ENCODE data around the gene DUSP2.
"Not testable (repeated sequence)": the region's sequence is repeated elsewhere in the genome, so short reads cannot be mapped to it uniquely, and the experiment has no call there.

Gene DUSP2

DNA sequence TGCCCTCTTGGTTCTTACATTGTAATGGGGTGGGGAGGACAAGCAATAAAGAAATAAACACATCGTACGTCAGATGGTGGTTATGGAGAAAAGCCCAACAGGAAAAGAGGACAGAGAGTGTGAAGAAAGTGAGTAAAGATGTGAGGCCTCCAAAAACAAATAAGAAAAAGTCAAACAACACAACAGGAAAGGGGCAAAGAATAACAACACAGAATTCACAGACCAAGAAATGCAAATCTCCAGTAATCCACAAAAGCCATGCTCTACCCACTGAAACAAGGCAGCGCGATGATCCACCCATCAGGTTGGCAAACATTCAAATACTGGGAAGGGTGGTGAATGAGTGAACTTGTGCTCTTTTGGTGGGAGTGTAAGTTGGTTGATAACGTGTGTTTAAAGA lies 16.7 kb upstream of the DUSP2 start:
- DNase-seq: no peak

DNA sequence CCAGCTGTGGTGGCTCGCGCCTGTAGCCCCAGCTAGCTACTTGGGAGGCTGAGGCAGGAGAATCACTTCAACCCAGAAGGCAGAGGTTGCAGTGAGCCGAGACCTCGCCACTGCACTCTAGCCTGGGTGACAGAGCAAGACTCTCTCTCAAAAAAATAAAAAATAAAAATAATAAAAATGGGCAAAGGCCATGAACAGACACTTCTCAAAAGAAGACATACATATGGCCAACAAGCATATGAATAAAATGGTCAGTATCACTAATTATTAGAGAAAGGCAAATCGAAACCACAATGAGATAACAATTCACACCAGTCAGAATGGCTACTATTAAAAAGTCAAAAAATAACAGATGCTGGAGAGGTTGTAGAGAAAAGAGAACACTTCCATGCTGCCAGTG lies 15.1 kb upstream of the DUSP2 start:
- DNase-seq: not testable (repeated sequence)

DNA sequence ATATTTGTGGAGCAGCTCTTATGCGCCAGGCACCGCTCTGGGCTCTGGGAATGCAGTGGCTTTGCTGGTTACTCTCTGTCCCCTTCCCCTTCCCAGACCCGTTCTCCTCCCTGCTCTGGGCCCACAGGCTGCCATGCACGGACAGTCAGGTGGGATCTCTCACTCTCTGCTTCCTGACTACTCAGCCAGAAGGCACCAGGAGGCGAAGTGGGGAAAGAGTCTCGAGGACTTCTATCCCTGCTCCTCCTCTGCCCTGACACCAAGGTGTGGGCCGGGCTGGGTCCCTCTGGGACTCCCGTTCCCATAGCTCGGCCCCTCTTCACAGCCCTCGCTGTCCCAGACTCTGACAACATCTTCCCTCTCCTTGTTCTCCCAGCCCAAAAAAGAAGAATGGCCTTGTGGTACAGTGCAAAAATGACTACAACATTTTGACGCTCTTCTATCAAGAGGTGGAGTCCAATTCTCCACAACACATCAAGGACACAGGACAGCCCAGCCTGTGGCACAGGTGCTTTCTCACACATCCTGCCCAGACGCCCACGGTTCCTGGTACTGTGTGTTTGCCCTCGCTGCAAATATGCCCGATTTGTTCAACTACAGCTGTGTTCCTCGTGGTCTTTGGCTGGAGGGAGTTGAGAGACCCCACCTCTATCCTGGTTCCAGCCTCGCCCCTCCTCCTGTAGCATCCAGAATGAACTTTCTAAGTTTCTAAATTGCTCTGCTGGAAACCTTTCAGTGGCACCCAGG lies 14.0 kb upstream of the DUSP2 start:
- no peak for DNase-seq

DNA sequence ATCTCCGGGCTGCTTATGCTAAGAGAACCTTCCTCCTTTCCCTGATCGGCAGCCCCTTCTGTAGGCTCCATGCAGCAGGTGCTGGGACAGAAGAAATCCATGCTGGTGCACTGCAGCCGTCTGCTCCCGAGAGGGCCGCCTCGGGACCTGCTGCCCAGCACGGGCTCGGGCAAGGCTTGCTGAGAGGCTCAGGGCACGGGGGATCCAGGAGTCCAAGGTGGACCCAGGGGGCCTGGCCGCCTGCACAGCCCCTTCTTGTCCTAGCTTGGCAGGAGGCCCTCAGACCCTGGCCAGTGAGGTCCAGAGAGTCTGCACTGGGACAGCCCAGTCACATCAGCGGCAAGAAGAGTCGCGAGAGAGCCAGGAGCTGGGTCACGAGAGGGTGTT lies 13.3 kb upstream of the DUSP2 start:
- DNase-seq: no peak

DNA sequence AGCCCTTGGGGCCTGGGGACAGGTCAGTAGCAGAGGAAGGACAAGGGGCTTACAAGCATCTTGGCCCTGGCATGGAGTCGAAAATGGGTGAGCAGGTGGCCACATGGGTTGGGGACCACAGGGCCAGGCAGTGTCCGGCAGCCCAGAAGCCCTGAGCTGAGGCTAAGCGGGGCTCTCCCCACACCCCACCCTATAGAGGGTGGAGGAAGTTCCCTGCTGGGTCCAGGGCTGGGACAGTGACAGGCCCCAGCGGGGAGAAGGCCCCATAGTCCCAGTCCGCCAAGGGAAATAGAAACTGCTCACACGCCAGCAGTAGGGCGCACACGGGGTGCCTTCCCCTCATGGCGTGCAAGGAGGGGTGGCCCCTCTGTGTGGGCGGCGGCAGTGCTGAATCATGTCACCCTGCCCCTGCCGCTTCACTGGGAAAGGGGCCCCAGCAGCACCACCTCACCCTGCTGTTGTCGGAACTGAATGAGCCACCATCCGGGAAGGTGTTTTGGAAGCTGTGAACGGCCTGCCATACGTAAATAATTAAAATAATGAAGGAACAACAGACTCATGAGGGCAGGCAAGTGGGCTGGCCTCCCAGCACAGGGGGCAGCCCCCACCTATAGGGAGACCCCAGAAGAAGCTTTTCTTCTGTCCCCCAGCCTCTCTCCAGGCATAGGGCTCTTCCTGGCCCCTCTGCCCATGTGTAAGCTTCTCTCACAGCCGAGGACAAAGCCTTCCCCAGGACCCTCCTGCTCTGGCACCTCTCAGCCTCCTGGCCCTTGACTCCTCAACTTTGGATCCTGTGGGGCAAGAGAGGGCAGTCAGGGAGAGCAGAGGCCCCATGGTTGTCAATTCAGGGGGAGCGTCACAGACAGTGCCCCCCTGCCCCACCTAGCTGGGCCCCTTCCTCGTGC lies 12.7 kb upstream of the DUSP2 start:
- DNase-seq: no peak

DNA sequence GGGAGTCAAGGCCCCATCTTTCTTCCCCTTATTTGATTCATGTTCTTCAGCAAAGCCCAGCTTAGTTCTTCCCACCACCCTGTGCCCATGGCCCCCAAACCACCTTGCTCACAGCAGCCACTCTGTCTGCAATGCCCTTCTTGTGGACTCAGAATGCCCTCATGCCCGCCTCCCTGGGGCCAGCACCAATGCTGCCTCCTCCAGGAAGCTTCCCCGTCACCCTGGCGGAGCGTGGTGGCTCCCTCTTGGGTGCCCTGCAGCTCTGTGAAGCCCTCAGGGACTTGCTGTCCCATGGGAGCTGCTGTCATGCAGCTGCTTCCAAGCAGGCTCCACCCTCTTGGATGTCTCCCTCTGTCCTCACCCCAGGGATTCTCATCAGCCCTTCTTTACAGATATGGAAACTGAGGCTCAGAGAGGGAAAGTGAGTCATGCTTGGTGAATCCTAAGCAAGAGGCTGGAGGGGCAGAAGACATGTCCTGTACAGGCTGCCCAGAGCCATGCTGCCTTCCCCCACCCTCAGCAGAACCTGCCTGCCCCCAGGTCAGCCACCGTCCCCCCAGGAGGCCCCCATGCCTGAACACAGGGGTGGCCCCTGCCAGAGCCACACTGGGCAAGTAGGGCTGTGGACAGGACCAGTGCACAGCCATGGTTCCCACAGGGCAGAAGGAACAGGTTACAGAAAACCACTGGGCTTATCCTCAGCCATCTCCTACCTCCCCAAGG lies 11.8 kb upstream of the DUSP2 start:
- no peak for DNase-seq

DNA sequence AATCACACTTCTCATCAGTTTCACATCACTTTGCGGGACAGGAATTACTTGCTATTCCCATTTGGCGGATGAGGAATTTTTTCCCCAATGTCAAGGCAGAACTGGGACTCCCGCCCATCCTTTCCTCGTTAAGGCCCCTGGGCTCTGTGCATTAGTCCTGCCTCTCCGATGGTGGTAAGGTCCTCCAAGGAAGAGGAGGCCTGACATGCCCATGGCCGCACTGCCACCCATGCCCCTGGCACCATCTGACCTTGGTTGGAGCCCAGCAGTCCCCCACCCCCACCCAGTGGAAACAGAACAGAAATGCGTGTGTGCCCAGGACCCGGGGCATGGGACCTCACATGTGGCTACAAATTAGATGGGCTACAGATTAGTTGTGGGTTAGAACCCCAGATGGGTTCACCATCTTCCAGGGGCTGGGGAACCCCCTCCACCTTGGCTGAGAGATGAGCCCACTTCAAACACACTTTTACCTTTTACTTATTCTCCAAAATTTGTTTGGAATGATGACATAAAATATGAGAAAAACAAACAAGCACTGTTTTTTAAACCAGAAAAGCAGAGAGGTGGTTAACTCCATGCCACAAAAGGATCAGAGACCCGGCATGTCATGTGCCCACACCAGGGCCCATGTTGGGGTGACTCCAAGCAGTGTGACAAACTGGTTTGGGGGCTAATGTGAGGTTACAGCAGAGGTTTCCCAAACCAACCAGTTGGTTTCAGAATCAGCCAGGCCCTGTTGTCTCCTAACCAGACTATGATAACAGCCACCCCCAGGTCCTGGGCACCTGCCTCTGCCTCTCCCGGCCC lies 11.0 kb upstream of the DUSP2 start:
- DNase-seq: peak; percentile 12

DNA sequence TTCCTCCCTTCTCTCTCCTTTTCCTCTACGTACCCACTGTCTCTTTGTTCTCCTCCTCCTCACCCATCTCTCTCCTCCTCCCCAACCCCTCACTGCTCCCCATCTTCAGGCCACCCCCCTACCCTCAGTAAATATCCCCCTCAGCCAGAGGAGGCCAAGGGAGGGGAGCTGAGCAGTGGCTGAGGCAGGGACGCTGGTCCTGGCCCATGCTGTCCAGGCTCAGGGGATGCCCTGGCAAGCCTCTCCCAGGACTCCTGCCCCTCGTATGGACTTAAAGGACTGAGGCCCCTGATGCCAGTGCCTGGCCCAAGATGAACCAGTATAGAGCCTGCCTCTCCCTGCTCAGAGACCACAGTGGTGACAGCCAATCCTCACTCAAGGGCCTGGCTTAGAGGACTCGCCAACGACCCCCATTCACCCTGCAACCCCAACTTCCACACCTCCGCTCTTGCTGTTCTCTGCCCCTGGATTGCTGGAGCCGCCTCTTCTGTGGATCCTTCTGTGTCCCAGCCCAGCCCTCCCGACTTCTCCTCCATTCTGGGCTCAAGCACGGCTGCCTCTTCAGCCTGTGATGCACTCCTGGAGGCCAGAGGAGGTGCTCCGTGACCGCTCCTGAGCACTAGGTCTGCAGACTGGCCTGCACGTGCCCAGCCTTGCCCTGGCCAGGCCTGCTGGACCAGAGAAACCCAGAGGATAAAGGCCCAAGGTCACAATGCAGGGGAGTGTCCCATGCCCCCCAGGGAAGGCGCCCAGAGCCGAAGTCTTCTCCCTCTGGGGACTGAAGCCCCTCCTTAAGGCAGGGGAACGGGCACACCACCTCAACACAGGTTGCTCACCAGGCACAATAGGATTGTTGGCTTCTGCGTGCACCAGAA lies 9.5 kb upstream of the DUSP2 start:
- DNase-seq: no peak

DNA sequence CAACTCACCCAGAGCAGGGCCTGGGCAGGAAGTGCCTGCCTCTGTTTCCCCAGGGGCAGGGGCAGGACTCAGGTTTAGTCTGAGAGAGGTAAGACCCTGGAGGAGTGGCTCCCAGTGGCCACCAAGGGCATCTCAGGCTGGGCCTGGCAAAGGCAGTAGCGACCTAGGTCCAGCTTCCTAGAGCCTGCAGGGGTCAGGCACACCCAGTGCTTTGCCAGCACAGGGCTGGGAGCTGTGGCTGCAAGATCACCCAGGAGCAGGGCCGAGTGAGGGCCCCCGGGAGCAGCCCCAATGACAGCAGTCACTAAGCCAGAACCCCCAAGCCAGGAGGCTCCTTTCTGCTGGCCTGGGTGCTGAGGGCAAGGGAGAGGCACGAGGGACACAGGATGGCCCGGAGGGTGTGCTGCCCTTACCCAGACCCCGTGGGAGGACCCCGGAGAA lies 8.8 kb upstream of the DUSP2 start:
- DNase-seq: no peak

DNA sequence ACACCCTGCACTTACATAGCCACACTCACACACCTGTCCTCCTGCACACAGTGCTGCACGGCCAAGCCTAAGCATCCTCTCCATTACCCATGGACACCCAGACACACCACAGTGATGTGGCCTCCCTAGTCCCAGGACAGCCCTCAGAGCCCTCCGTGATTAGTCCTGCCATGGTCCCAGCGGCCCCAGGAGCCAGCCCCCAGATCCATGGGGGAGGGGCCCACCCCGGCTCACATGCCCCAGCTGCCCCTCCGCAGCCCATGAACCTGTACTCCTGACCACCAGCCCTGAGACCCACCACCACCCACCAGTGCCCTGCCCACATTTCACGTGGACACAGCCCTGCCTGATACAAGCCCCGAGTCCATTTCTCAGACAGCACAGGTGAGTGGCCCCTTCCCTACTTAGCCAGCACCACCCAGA lies 8.1 kb upstream of the DUSP2 start:
- no peak for DNase-seq

DNA sequence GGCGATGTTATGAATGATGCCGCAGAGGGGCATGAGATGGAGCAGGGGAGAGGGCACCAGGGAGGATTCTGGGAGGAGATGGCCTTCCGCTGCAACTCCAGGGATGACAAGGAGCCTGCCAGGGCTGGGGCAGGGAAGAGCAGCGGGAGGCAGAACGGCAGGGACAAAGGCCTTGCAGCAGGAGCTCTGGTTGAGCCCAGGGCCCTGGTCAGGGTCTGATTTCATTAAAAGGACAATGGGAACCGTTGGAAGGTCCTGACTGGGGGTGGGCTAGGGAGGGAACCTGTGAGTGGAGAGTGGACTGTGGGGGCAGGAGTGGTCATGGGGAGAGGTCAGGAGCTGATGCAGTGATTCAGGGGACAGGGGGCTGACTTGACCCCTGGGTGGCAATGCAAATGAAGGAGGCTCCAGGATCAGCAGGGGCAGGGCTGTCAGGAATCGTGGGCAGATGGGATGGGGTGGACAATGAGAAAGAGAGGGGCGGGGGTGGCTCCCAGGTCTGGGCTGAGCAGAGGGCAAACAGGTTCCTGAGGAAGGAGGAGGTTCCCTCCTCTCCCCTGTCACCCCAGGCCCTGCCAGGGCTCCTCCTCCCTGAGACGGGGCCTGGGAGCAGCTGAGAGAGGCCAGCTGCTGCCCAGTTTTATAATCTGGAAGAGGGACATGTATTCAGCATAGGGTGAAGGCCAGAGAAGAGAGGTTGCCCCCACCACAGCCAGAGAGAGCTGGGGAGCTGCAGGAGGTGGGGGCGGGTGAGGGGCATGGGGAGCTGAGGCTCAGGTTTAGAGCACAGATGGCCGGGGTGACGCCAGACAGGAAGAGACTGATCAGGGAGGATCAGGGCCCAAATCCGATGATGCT lies 7.3 kb upstream of the DUSP2 start:
- no peak for DNase-seq

DNA sequence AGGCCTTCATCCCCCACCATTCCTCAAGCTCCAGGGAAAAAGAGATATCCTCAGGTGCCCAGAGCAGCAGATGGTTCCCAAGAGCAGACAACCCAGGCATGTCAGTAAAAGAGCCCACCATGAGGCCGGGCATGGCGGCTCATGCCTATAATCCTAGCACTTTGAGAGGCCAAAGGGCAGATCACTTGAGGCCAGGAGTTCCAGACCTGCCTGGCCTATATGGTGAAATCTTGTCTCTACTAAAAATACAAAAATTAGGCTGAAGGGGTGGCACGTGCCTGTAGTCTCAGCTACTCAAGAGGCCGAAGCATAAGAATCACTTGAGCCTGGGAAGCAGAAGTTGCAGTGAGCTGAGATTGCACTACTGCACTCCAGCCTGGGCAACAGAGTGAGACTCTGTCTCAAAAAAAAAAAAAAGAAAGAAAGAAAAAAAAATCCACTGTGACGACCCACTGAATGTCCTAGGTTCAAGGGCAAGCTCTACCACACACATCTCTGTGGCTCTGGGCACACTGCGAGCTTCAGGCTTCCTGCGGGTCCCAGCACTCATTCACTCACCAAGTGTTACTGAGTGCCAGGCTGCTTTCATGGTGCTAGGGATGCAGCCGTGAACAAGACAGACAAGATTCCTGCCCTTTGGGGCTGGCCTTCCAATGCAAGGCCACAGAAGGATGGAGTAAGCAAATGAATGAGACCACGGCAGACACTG lies 6.5 kb upstream of the DUSP2 start:
- no peak for DNase-seq

DNA sequence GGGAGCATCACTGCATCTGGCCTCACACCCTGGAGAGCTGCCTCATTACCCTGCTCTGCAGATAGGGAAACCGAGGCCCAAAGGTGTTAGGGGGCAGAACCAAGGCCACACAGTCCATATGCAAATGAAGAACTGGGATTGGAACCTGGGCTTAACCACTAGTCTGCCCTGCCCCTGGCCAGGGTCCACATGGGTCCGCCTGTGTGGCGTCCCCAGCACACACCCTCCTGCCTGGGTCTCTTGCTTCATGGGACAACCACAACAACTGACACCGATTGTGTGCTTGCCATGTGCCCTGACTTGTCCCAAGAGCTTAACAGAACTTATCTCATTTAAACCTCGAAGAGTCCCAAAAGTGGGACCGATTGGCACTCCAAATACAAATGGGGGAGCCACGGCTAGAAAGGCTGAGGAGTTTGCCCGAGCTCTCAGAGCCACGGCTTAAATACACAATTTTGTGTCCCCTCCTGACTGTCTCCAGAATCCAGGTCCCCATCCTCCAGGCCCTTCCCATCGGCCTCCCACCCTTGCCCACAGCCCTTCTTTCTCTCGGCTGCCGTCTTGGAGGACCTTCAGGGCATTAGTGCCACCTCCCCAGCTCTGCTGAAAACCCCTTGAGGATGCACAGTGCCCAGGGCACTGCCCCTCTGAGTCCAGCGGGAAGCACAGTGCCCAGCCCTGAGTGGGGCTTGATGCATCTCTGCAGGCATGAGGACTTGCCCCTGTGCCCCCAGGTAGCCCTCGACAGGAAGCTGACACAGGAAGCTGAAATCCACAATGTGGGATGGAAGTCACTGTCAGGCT lies 5.8 kb upstream of the DUSP2 start:
- DNase-seq: no peak

DNA sequence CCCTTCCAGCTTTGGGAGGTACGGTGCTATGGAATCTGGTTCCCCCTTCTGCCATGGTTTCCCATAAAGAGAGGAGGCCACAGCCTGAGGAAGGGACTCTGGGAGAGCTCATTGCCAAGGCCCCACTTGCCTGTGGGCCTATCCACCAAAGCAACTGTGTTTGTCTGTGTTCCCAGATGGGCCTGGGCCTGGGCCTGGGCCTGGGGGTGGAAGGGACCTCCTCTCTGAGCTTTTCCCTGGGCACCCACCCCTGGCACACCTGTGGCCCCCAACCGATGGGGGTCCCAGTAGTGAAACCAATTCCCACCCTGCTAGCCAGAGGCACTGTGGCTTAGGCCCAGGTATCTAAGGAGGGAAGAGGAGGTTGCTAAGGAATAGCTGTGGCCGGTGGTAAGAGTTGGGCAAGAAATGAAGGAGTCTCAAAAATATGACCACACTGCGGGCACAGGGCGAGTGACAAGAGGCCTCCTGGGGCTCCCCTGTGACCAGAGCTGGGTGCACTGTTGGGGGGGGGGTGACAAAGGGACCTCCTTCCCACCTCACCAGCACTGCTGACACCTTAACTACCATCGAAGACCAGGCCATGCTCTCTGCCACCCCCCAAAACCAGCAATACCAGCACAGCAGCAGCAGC lies 4.9 kb upstream of the DUSP2 start:
- no peak for DNase-seq

DNA sequence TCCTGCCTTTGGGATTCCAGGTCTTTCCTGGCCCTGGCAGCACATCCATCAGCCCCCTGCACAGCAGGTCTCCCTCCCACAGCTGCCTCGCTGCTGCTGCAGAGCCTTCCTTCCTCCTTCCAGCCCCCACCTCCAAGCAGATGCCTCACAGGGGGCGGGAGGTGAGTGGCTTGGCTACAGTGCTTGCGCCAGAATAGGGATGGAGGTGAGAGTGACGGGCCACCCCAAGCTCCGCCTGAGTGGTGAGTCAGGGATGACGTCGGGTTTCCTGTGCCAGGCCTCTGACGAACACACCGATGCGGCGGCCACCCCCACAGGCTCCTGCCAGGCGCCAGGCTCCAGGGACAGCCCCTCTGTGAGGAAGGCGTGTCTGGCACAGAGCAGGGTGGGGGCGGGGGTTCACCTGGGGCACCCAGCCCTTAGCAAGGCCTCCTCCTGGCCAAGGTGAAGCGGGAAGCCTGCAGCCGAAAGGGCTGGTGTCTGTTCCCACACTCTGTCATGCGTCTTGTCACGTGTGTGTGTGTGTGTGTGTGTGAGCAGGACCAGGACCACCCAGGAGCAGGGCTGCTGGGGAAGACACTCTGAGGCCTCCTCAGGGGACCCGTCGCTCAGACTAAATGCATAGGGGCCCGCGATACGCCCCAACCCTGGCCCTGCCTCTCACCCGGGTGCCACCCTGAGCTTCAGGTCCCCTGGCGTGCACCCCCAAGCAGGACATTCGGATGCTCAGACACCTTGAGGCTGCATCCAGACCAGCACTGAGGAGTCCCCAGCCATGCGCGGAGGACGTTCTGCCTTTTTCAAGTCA lies 3.4 kb upstream of the DUSP2 start:
- peak; percentile 83 for DNase-seq

DNA sequence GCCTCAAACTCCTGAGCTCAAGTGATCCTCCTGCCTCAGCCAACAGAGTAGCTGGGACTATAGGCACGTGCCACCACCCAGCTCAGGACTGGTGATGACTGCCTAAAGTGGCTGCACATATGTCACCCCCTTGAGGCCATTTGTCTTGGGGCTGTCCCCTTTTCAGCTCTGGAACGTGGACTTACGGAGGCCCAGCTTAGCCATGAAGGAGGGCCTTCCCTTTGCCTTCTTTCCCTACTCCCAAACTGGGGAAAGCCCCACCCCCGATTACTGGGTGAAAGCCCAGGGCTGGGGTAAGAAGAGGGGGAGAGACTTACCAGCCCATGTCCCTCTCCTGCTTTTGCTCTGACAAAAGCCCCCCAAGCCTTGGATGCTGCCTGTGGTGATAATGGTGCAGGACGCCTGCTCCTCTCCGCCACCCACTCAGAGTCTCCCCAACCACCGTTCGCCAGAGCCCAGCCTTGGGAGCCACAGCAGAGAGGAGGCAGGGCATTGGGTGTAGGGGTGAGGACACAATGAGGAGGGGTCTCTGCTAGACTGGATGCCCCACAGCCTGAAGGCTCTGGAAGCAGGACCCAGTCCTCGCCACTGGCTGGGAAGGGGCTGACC lies 2.5 kb upstream of the DUSP2 start:
- DNase-seq: no peak

All from right forelimb (tissue), 1 donor.